ENCODE results near the gene FAM107B. TPM values are rescaled to one million over a fixed set of nuclear protein-coding genes. Genes with fewer than 3 reads are reported as not detected.
A peak's percentile ranks its signal among the peaks of the same experiment; 100 is the strongest.

Gene FAM107B
- polyA plus RNA-seq, 2 donors = 9.0 to 24.2 TPM

DNA sequence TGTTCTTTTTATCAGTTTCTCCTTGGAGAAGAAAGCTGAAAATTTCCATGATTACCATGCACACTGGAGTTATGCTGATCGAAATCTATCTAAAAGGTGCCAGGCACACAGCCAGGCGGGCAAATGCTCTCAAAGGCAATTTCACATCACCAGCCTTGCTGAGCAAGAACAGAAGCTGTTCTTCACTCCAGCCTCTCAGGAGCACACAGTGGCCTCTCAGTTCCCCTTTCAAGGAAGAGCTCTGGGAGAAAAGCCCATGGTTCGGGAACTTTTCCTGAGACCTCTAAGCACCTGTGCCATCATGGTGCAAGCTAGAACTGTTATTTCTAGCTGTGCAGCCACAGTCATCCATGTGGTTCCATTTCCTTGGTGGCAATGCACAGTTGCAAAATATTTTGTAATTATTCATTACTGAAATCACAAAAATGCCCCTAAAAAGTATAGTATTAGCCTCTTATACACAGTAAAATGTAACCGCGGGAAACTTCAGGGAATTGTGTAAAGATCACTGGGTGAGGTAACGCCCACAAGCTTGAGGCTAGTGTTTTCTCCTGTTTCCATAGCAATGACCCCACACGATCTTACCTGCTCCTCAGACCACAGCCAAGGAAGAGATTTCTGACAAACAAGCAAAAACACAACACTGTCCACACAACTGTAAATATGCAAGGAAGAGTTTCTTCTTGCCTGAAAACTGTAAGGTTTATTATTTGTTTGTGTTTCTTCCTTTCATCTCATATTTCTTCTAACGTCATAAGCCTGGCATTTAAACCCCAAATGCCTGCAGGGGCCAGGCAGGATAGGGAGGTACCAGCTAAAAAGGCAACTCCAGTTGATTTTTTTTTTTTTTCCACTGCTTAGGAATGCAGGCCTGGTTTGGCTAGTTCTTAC is 121.2 kb downstream of the FAM107B start:
- Histone ChIP-seq H3K4me3 (ENCODE audit: low read depth in 1 of 2, low read length in 2 of 2) (no peak overlapping the region), H3K27me3 (ENCODE audit: control insufficient read depth in 1 of 2, insufficient read depth in 2 of 2, low read length in 2 of 2) (no peaks in the 10 kb centered on the region), H3K4me1 (ENCODE audit: control insufficient read depth in 2 of 2, insufficient read depth in 2 of 2, low read length in 1 of 2) (peaks cover 0 to 2% of the 10 kb centered on the region in 2 donors), H3K9me3 (ENCODE audit: control insufficient read depth in 2 of 2, insufficient read depth in 1 of 2, low read depth in 1 of 2, low read length in 1 of 2) (no peaks in the 10 kb centered on the region), H3K27ac (ENCODE audit: low read depth in 2 of 2, low read length in 1 of 2) (peak overlapping the region; percentile 7 to 51), H3K36me3 (ENCODE audit: control insufficient read depth in 2 of 2, insufficient read depth in 2 of 2, low read length in 1 of 2) (no peaks in the 10 kb centered on the region)
- WGBS, 2 donors = 26 to 27% methylated on average over 8 of the region's 8 CpGs

DNA sequence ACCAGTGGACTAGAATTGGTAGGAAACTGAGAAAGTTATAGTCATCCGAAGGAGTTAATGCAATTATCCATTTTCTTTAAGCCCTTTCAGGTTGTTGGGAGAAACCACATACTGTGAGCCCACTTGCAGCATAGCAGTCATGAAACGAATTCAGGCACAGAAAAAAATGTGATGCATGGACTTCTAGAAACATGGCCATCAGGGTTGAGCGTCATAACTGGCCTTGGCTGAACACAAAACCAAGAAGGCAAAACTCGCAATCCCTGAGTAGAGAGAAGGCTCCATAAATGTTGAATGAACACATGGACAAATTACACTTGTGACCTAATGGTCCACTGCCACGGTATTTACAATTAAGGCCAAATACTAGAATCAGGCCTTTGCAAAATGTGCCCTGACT is 121.9 kb downstream of the FAM107B start:
- no peaks in the 10 kb centered on the region for H3K9me3 ChIP-seq (ENCODE audit: control insufficient read depth in 2 of 2, insufficient read depth in 1 of 2, low read depth in 1 of 2, low read length in 1 of 2)
- H3K36me3 ChIP-seq (ENCODE audit: control insufficient read depth in 2 of 2, insufficient read depth in 2 of 2, low read length in 1 of 2) = no peaks in the 10 kb centered on the region
- H3K27me3 ChIP-seq (ENCODE audit: control insufficient read depth in 1 of 2, insufficient read depth in 2 of 2, low read length in 2 of 2) = no peaks in the 10 kb centered on the region
- H3K27ac ChIP-seq (ENCODE audit: low read depth in 2 of 2, low read length in 1 of 2) = no peak overlapping the region
- peaks cover 0 to 1% of the 10 kb centered on the region in 2 donors for H3K4me1 ChIP-seq (ENCODE audit: control insufficient read depth in 2 of 2, insufficient read depth in 2 of 2, low read length in 1 of 2)
- no peak overlapping the region for H3K4me3 ChIP-seq (ENCODE audit: low read depth in 1 of 2, low read length in 2 of 2)
- 72 to 87% methylated on average over 5 of the region's 5 CpGs for WGBS, 2 donors

DNA sequence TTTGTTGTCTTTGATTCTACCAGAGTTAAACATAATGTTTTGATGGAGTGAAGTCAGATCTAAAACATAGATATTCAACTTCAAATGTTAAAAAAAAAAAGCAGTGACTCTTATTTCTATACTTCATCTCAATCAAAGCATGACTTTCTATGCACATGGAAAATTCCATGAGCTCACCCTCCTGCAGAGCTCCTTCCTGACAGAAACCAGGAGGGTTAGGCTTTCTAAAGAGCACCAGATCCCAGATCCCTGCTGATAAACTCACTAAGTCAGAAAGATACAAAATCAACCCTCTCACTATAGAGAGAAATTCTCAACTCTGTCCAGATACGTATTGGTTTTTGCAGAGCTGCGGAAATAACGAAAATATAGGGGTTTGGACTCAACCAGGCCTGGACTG is 122.6 kb downstream of the FAM107B start:
- H3K4me3 ChIP-seq (ENCODE audit: low read depth in 1 of 2, low read length in 2 of 2) = no peak overlapping the region
- 95% methylated on average over 3 of the region's 3 CpGs for WGBS, 2 donors
- H3K36me3 ChIP-seq (ENCODE audit: control insufficient read depth in 2 of 2, insufficient read depth in 2 of 2, low read length in 1 of 2) = no peaks in the 10 kb centered on the region
- H3K4me1 ChIP-seq (ENCODE audit: control insufficient read depth in 2 of 2, insufficient read depth in 2 of 2, low read length in 1 of 2) = no peaks in the 10 kb centered on the region
- H3K27me3 ChIP-seq (ENCODE audit: control insufficient read depth in 1 of 2, insufficient read depth in 2 of 2, low read length in 2 of 2) = no peaks in the 10 kb centered on the region
- no peaks in the 10 kb centered on the region for H3K9me3 ChIP-seq (ENCODE audit: control insufficient read depth in 2 of 2, insufficient read depth in 1 of 2, low read depth in 1 of 2, low read length in 1 of 2)
- no peak overlapping the region for H3K27ac ChIP-seq (ENCODE audit: low read depth in 2 of 2, low read length in 1 of 2)

DNA sequence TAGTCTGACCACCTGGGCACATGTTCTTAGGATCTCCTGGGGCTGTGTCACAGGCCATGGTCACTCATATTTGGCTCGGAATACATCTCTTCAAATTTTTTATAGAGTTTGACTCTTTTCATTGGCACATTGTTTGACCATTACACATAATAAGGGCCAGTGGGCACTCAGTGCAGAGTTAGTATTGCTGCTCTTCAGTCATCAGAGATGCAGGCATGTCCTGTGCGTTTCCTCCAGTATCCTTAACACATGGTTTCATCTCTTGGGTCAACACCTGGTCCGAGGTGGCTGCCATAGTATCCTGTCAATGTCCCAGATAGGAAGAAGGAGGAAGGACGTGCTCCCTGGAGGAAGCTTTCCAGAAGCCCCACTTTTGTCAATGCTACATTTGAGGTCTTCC is 125.0 kb downstream of the FAM107B start:
- WGBS, 2 donors = 93 to 96% methylated on average over 4 of the region's 4 CpGs
- Histone ChIP-seq H3K4me1 (ENCODE audit: control insufficient read depth in 2 of 2, insufficient read depth in 2 of 2, low read length in 1 of 2) (no peaks in the 10 kb centered on the region), H3K4me3 (ENCODE audit: low read depth in 1 of 2, low read length in 2 of 2) (no peak overlapping the region)

DNA sequence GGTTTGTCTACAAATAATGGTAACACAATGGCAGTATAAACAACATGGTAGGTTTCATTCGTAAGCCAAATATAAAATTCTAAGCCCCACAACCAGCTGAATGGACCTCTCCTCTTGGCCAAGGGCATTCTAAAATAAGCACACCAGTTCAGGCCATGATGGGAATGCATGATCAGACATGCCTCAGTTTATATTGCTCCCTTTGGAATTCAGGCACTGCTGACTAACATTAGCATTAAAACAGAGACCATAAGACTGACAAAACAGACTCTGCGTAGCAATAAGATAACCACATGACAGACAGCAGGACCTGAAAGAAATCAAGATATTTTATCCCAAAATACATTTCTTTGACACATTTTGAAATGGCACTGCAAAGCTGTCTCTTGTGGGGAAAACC is 125.8 kb downstream of the FAM107B start:
- Histone ChIP-seq H3K27me3 (ENCODE audit: control insufficient read depth in 1 of 2, insufficient read depth in 2 of 2, low read length in 2 of 2) (no peaks in the 10 kb centered on the region), H3K27ac (ENCODE audit: low read depth in 2 of 2, low read length in 1 of 2) (no peak overlapping the region), H3K4me1 (ENCODE audit: control insufficient read depth in 2 of 2, insufficient read depth in 2 of 2, low read length in 1 of 2) (no peaks in the 10 kb centered on the region), H3K9me3 (ENCODE audit: control insufficient read depth in 2 of 2, insufficient read depth in 1 of 2, low read depth in 1 of 2, low read length in 1 of 2) (no peaks in the 10 kb centered on the region), H3K4me3 (ENCODE audit: low read depth in 1 of 2, low read length in 2 of 2) (no peak overlapping the region), H3K36me3 (ENCODE audit: control insufficient read depth in 2 of 2, insufficient read depth in 2 of 2, low read length in 1 of 2) (no peaks in the 10 kb centered on the region)
- 54% methylated on average over 2 of the region's 2 CpGs for WGBS, 2 donors

More for the DNA sequence above, 125.0 kb downstream of the FAM107B start:
- Histone ChIP-seq H3K36me3 (ENCODE audit: control insufficient read depth in 2 of 2, insufficient read depth in 2 of 2, low read length in 1 of 2) (no peaks in the 10 kb centered on the region), H3K9me3 (ENCODE audit: control insufficient read depth in 2 of 2, insufficient read depth in 1 of 2, low read depth in 1 of 2, low read length in 1 of 2) (no peaks in the 10 kb centered on the region), H3K27me3 (ENCODE audit: control insufficient read depth in 1 of 2, insufficient read depth in 2 of 2, low read length in 2 of 2) (no peaks in the 10 kb centered on the region), H3K27ac (ENCODE audit: low read depth in 2 of 2, low read length in 1 of 2) (no peak overlapping the region)

DNA sequence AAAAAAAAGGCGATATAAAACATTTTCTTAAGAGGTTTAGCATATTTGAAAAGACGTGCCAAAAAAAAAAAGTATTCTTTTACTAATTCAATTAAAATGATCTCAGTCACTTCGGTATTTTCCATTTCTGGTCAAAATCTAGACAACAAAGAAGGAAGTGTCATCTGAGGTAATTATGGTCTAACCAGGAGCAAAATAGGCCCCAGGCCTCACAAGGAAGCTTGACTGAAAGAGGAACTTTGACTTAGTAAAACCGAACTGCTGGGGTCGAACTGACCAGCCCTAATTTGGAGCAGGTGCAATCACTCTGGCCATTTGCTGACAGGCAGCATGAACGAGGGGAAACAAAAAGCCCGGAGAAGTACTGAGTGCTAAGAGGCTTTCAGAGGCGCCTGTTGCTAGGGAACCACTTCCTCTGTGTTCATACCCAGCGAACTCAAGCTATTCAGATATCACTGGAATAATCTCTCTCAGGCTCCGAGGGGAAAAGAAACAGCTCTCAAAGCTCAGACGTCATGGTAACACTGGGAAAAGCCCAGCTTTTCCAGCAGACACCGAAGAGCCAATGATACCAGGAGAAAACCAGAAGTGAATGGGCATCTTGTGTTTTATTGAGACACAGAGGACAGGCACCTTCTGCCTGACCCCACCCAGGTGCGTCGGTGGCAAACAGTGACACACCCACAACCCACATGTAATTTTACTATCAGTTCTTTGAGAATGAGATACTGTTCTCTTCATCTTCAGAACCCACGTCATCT is 126.5 kb downstream of the FAM107B start:
- no peaks in the 10 kb centered on the region for H3K36me3 ChIP-seq (ENCODE audit: control insufficient read depth in 2 of 2, insufficient read depth in 2 of 2, low read length in 1 of 2)
- no peaks in the 10 kb centered on the region for H3K9me3 ChIP-seq (ENCODE audit: control insufficient read depth in 2 of 2, insufficient read depth in 1 of 2, low read depth in 1 of 2, low read length in 1 of 2)
- no peak overlapping the region for H3K4me3 ChIP-seq (ENCODE audit: low read depth in 1 of 2, low read length in 2 of 2)
- WGBS, 2 donors = 21% methylated on average over 15 of the region's 15 CpGs
- H3K4me1 ChIP-seq (ENCODE audit: control insufficient read depth in 2 of 2, insufficient read depth in 2 of 2, low read length in 1 of 2) = no peaks in the 10 kb centered on the region
- no peaks in the 10 kb centered on the region for H3K27me3 ChIP-seq (ENCODE audit: control insufficient read depth in 1 of 2, insufficient read depth in 2 of 2, low read length in 2 of 2)
- H3K27ac ChIP-seq (ENCODE audit: low read depth in 2 of 2, low read length in 1 of 2) = peak overlapping the region; percentile 36 to 58

DNA sequence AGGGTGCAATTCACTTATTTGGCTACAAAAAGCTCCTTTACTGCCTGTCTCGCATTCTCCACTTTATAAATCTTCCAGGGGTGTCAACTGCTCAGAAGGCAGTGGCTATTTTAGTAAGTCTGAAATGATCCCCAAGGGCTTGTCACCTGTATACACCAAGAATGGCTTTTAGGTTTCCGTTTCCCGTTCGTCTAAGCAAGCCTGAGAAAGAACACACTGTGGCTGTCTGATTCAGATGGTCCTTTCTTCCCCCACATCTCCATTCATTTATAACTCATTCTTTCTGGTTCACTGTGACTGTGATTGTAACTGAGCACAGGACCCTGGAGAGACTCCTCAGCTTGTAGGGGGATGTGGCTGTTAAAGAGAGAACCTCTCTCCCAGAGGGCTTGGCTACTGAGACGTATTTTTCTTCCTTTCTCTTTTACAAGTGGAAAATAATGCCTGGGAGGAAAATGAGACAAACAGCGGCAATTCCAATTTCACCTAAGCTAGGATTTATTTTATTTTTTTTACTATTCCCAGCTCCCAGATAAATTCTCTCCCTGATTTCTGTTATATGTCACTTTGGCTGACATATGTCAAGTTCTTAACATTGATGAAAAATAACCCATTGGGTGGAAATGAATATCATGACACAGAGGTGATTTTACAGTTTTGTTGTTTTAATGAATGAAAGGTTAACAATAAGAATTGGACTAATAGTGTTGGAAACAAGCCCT is 129.3 kb downstream of the FAM107B start:
- no peak overlapping the region for H3K27ac ChIP-seq (ENCODE audit: low read depth in 2 of 2, low read length in 1 of 2)
- no peaks in the 10 kb centered on the region for H3K27me3 ChIP-seq (ENCODE audit: control insufficient read depth in 1 of 2, insufficient read depth in 2 of 2, low read length in 2 of 2)
- no peaks in the 10 kb centered on the region for H3K4me1 ChIP-seq (ENCODE audit: control insufficient read depth in 2 of 2, insufficient read depth in 2 of 2, low read length in 1 of 2)
- H3K36me3 ChIP-seq (ENCODE audit: control insufficient read depth in 2 of 2, insufficient read depth in 2 of 2, low read length in 1 of 2) = no peaks in the 10 kb centered on the region
- H3K9me3 ChIP-seq (ENCODE audit: control insufficient read depth in 2 of 2, insufficient read depth in 1 of 2, low read depth in 1 of 2, low read length in 1 of 2) = peaks cover 0 to 3% of the 10 kb centered on the region in 2 donors
- 67 to 79% methylated on average over 6 of the region's 6 CpGs for WGBS, 2 donors
- no peak overlapping the region for H3K4me3 ChIP-seq (ENCODE audit: low read depth in 1 of 2, low read length in 2 of 2)

DNA sequence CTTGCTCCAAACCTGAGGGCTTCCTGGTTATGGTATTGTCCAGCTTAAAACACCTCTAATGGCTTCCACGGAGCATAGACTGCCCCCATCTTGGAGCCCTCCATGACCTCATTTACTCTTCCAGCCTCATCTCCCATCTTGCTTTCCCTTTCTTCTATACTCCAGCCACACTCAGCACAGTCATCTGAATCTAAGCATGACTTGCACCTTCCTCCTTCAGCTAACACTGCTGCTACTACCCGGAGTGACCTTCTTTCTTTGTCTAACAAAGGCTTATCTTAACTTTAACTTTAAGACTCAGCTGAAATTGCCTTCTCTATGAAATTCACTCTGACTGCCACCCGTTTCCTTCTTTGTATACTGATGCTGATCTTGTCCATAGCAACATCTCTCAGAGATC is 135.1 kb downstream of the FAM107B start:
- Histone ChIP-seq H3K4me1 (ENCODE audit: control insufficient read depth in 2 of 2, insufficient read depth in 2 of 2, low read length in 1 of 2) (no peaks in the 10 kb centered on the region), H3K4me3 (ENCODE audit: low read depth in 1 of 2, low read length in 2 of 2) (no peak overlapping the region), H3K9me3 (ENCODE audit: control insufficient read depth in 2 of 2, insufficient read depth in 1 of 2, low read depth in 1 of 2, low read length in 1 of 2) (peaks cover 0 to 3% of the 10 kb centered on the region in 2 donors), H3K27me3 (ENCODE audit: control insufficient read depth in 1 of 2, insufficient read depth in 2 of 2, low read length in 2 of 2) (no peaks in the 10 kb centered on the region), H3K27ac (ENCODE audit: low read depth in 2 of 2, low read length in 1 of 2) (no peak overlapping the region), H3K36me3 (ENCODE audit: control insufficient read depth in 2 of 2, insufficient read depth in 2 of 2, low read length in 1 of 2) (no peaks in the 10 kb centered on the region)
- WGBS, 2 donors = 68 to 81% methylated on average over 3 of the region's 3 CpGs

DNA sequence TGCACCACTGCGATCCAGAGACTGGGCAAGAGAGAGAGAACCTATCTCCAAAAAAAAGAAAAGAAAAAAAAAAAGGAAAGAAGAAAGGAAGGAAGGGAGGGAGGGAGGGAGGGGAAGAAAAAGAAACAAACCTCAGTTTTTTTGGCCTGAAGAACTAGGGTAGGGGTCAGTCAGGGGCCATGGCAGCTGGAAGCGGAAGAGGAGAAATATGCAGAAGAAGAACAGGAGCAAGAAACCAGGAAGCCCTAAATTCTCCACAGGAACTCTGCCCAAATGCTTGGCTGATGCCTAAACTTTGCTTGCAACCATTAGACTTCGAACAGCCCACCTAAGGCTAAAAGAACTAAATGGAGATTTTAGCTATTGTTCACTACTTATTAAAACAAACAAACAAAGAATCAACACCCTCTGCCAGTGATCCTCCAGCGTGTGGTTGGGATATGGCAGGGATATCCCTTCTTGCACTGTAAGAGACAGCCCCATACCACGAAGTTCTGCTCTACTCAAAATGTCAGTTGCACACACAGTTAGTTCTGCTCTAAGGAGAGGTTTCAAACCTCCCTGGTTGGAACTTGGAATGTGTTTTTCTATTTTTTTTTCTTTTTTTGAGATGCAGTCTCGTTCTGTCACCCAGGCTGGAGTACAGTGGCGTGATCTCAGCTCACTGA is 139.5 kb downstream of the FAM107B start:
- 71 to 81% methylated on average over 7 of the region's 7 CpGs for WGBS, 2 donors
- H3K4me3 ChIP-seq (ENCODE audit: low read depth in 1 of 2, low read length in 2 of 2) = no peak overlapping the region
- H3K4me1 ChIP-seq (ENCODE audit: control insufficient read depth in 2 of 2, insufficient read depth in 2 of 2, low read length in 1 of 2) = no peaks in the 10 kb centered on the region
- no peaks in the 10 kb centered on the region for H3K27me3 ChIP-seq (ENCODE audit: control insufficient read depth in 1 of 2, insufficient read depth in 2 of 2, low read length in 2 of 2)
- no peaks in the 10 kb centered on the region for H3K36me3 ChIP-seq (ENCODE audit: control insufficient read depth in 2 of 2, insufficient read depth in 2 of 2, low read length in 1 of 2)
- H3K27ac ChIP-seq (ENCODE audit: low read depth in 2 of 2, low read length in 1 of 2) = no peak overlapping the region
- H3K9me3 ChIP-seq (ENCODE audit: control insufficient read depth in 2 of 2, insufficient read depth in 1 of 2, low read depth in 1 of 2, low read length in 1 of 2) = no peaks in the 10 kb centered on the region
